Adrenal gland (tissue), 5 donors: ENCODE results near the gene GFOD1.

Experiments
- CTCF ChIP-seq, 6 experiments: fragments of 450-650 bp in 4 of 6; fragments of 200-600 bp in 2 of 6; sonication (generic) in 1 of 6; IDR thresholded peaks; 1 replicate in 5 of 6; 2 replicates in 1 of 6; pipeline versions ENCODE4 v1.5.1 to v1.8.0; 2016 to 2021; ENCODE audit warnings: antibody characterized with exemption in 6 of 6, mild to moderate bottlenecking in 2 of 6, moderate library complexity in 1 of 6
- POLR2A ChIP-seq, 2 donors: fragments of 450-650 bp; IDR thresholded peaks; one replicate each; pipeline ENCODE4 v1.6.1; 2017; ENCODE audit warnings: antibody characterized with exemption in 2 of 2, mild to moderate bottlenecking in 2 of 2, moderate library complexity in 1 of 2
- donor health status: DM: no; HTN: no; CAD: no.

GRCh38 chr6:13421425-13422059 is 65.9 kb downstream of the GFOD1 start:
- TF ChIP-seq CTCF (IDR thresholded peaks at IDR 0.05) (no peak), POLR2A (IDR thresholded peaks at IDR 0.05) (no peak)
